ENCODE data around the gene SLC11A2.

The SLC11A2 gene

DNA sequence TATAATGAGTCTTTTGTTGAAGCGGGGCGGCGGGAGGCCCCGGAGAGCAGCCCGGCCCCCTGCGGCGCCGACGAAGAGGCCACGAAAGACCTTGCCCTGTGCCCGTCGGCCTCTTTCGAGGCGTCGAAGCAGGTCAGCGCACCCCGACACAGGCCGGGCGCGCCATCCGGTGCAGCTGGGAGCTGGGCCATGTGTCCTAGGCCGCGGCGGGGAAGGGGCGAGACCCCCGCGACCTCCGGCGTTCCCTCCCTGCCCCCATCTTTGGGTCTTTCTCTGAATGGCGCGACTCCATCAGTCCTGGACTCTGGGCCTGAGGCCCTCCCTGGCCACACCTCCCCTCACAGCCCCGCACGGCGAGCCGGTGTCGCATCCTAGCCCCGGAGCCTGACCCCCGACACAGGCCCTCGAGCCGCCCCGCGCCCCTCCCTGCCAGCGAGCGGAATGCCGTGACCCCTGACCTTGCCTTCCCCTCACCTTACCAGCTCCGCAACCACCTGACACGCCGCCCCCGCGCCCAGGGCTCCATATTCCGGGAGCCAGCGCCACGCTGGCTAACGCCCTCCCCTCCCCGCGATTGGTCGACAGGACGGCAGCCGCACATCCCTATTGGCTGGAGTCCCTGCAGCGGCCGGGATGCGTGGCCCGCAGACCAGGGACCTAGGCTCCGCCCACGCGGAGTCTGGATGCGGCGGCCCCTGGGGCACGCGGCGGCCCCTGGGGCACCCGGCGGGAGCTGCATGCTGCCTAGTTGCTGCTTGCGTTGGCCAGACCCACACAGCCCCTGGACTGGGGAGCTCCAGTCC, at the start of gene SLC11A2:
Gene SLC11A2 (minus strand): TSS at position 549 of the 803 bp plus-strand sequence. CDS start 15,656 bp downstream, outside the sequence.
- DNase-seq, result peak; percentile 91

GRCh38 chr12:51075390-51075789, 49.2 kb upstream of the SLC11A2 start:
- no peak for DNase-seq

DNA sequence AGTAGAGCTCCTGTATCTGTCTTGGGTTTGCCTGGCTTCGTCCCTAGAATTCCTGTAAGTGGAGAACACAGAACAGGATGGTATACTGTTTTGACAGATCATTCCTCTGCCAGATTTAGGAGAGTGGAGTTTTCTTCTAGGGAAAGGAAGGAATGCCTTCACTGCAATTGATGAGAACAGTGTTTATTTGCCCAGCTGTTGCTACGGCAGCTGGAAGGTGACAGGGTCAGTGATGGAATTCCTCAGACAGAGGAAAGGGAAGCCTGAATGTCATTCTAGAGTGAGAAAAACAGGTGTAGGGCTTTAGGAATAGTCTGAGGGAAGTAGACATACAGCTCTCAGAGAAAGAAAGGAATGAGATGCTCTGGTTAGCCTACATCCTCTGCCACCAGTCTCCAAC, 45.5 kb upstream of the SLC11A2 start:
- DNase-seq, result no peak

DNA sequence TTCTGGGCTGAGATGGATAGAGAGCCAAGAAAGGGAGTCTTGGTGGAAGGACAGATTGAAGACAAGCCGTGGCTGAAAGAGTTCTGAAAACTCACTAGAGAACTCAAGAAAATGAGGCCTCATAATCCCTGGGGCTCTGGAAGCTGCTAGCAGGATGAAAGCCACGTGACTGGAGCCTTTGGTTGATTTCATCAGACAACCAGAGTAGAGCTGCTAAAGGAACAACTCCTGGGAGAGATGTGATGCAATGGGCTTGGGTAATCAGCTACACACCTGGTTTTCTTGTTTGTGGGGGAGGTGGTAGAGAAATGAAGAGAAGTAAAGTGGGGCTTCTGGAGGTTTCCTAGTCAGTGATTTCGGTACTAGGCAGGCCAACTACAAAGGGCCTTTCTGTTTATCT, 43.8 kb upstream of the SLC11A2 start:
- DNase-seq, result no peak

GRCh38 chr12:51067771-51068170, 41.6 kb upstream of the SLC11A2 start:
- DNase-seq, result no peak

DNA sequence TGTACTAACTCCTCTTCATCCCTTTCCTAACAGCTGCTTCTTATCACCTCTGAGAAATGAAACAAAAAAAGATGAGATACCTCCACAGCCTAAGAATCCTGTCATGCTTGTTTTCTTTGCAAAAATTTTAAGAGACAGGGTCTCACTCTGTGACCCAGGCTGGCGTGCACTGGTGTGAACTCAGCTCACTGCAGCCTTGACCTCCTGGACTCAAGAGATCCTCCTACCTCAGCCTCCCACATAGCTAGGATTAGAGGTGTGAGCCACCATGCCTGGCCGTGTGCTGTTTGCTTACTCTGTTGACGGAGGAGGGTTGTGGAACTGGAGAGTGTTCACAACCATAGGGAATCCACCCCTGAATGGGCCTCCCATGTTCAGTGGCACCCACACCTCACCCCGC, 41.0 kb upstream of the SLC11A2 start:
- no peak for DNase-seq

DNA sequence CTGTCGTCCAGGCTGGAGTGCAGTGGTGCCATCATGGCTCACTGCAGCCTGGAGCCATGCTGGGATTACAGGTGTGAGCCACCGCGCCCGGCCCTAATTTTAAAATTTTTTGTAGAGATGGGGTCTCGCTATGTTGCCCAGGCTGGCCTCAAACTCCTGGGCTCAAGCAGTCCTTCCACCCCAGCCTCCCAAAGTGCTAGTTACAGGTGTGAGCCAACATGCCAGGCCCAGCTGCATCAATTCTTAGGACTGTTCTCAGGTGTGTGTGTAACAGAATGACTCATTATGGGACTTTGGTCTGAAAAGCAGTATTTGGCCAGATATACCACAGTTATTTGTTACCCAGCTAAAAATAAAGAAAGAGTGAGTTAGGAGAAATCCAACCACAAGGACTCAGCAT, 39.3 kb upstream of the SLC11A2 start:
- no peak for DNase-seq

GRCh38 chr12:51062631-51063397, 36.6 kb upstream of the SLC11A2 start:
- DNase-seq, result no peak

- no peak for DNase-seq
Measured at GRCh38 chr12:51059086-51059485, 32.9 kb upstream of the SLC11A2 start.

- no peak for DNase-seq
Measured at GRCh38 chr12:51056242-51056641, 30.1 kb upstream of the SLC11A2 start.

- DNase-seq, result no peak
Measured at GRCh38 chr12:51055060-51055459, 28.9 kb upstream of the SLC11A2 start.

GRCh38 chr12:51051787-51052186, 25.6 kb upstream of the SLC11A2 start:
- DNase-seq, result no peak

- no peak for DNase-seq
Measured at GRCh38 chr12:51049525-51049924, 23.3 kb upstream of the SLC11A2 start.

- no peak for DNase-seq
Measured at GRCh38 chr12:51048661-51049251, 22.6 kb upstream of the SLC11A2 start.

- DNase-seq, result peak; percentile 88
Measured at GRCh38 chr12:51047655-51048540, 21.7 kb upstream of the SLC11A2 start, which contains the start of gene LETMD1. LETMD1 (plus strand) TSS chr12:51048327; CDS start chr12:51048357, 30 bp downstream.

DNA sequence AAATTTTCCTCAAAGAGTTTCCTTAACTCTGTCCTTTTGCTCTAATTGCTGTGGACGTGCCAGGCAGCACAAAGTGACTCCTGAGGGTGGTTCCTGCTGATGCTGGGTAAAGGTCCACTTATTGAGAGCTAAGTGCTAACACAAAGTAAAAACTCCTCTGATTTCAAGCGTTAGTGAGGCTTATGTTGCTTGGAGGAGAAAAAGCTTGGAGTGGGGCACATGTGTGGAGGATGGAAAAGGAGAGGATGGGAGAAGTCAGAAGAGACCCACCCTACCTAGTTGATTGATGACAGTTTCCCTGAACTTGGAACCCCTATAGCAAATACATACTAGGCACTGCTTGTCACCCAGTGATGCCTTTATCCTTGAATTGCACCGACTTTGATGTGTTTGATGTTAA, 10.1 kb upstream of the SLC11A2 start:
- DNase-seq, result no peak

- no peak for DNase-seq
Measured at GRCh38 chr12:51033457-51034089, 7.4 kb upstream of the SLC11A2 start.

GRCh38 chr12:51033048-51033447, 6.9 kb upstream of the SLC11A2 start:
- DNase-seq, result no peak

GRCh38 chr12:51028813-51029150, 2.6 kb upstream of the SLC11A2 start:
- DNase-seq, result no peak

- no peak for DNase-seq
Measured at GRCh38 chr12:51028126-51028812, 2.1 kb upstream of the SLC11A2 start.

GRCh38 chr12:51027342-51027835, 1.2 kb upstream of the SLC11A2 start:
- DNase-seq, result no peak
